H9 (cell line): Measurements from ENCODE around the gene CHPF2. TPM values are rescaled to one million over a fixed set of nuclear protein-coding genes. Genes with fewer than 3 reads are reported as not detected.
A peak's percentile ranks its signal among the peaks of the same experiment; 100 is the strongest.

ENCODE experiments used
- DNase-seq: peaks from one replicate; pipeline ENCODE4 v3.0.0-alpha.2; 2017
- H2AFZ ChIP-seq: one replicate; pipeline ENCODE4 v1.6.1; 2013; ENCODE audit warnings: mild to moderate bottlenecking, low read length, control low read depth, moderate library complexity
- H2AK5ac ChIP-seq: 2 replicates; pipeline ENCODE4 v1.6.1; 2013; ENCODE audit warnings: low read length, control low read depth, mixed read lengths; ENCODE audit not compliant: insufficient read length
- H2BK120ac ChIP-seq: one replicate; pipeline ENCODE4 v1.6.1; 2013; ENCODE audit warnings: low read depth, mild to moderate bottlenecking, low read length, control low read depth, inconsistent platforms; ENCODE audit not compliant: poor library complexity, severe bottlenecking
- H2BK12ac ChIP-seq: 2 replicates; pipeline ENCODE4 v1.6.1; 2013; ENCODE audit warnings: low read length, control low read depth, mixed read lengths, low read depth; ENCODE audit not compliant: insufficient read length
- H2BK15ac ChIP-seq: 2 replicates; pipeline ENCODE4 v1.6.1; 2013; ENCODE audit warnings: low read depth, low read length, control low read depth
- H2BK20ac ChIP-seq: one replicate; pipeline ENCODE4 v1.6.1; 2013; ENCODE audit warnings: low read depth, mild to moderate bottlenecking, low read length, control low read depth, inconsistent platforms; ENCODE audit not compliant: poor library complexity, severe bottlenecking
- H2BK5ac ChIP-seq: 2 replicates; pipeline ENCODE4 v1.6.1; 2013; ENCODE audit warnings: low read length, control low read depth, mixed read lengths; ENCODE audit not compliant: insufficient read length
- H3K14ac ChIP-seq: 2 replicates; pipeline ENCODE4 v1.6.1; 2013; ENCODE audit warnings: low read length, control low read depth; ENCODE audit not compliant: insufficient read depth
- H3K18ac ChIP-seq: 2 replicates; pipeline ENCODE4 v1.6.1; 2013; ENCODE audit warnings: low read depth, mild to moderate bottlenecking, mixed read lengths, low read length, control low read depth; ENCODE audit not compliant: insufficient read length
- H3K23ac ChIP-seq: 2 replicates; pipeline ENCODE4 v1.6.1; 2013; ENCODE audit warnings: low read length, control low read depth, mixed read lengths, low read depth; ENCODE audit not compliant: insufficient read length
- H3K23me2 ChIP-seq: 2 replicates; pipeline ENCODE4 v1.6.1; 2013; ENCODE audit warnings: low read depth, mild to moderate bottlenecking, mixed read lengths, low read length, control low read depth; ENCODE audit not compliant: insufficient read length, poor library complexity, severe bottlenecking
- H3K27ac ChIP-seq: 2 replicates; pipeline ENCODE4 v1.5.1; 2013; ENCODE audit warnings: low read length, control low read depth, mixed read lengths, low read depth; ENCODE audit not compliant: insufficient read length
- H3K27me3 ChIP-seq: 2 replicates; pipeline ENCODE4 v1.6.1; 2013; ENCODE audit warnings: low read length, control low read depth, inconsistent platforms; ENCODE audit not compliant: insufficient read depth
- H3K4ac ChIP-seq: 2 replicates; pipeline ENCODE4 v1.6.1; 2013; ENCODE audit warnings: low read depth, mild to moderate bottlenecking, control low read depth, inconsistent platforms, low read length, moderate library complexity
- H3K4me1 ChIP-seq: 2 replicates; pipeline ENCODE4 v1.6.1; 2013; ENCODE audit warnings: low read length, control low read depth, inconsistent platforms; ENCODE audit not compliant: insufficient read depth
- H3K4me2 ChIP-seq: 2 replicates; pipeline ENCODE4 v1.6.1; 2013; ENCODE audit warnings: low read length, control low read depth, mixed read lengths; ENCODE audit not compliant: insufficient read length, insufficient read depth
- H3K56ac ChIP-seq: 2 replicates; pipeline ENCODE4 v1.6.1; 2013; ENCODE audit warnings: low read depth, mild to moderate bottlenecking, mixed read lengths, low read length, control low read depth; ENCODE audit not compliant: insufficient read length
- H3K79me1 ChIP-seq: 2 replicates; pipeline ENCODE4 v1.6.1; 2013; ENCODE audit warnings: low read depth, mild to moderate bottlenecking, moderate library complexity, low read length, control low read depth, inconsistent platforms; ENCODE audit not compliant: insufficient read depth, poor library complexity, severe bottlenecking
- H3K79me2 ChIP-seq: 2 replicates; pipeline ENCODE4 v1.6.1; 2013; ENCODE audit warnings: low read length, control low read depth, inconsistent platforms; ENCODE audit not compliant: insufficient read depth
- H3K9ac ChIP-seq: 2 replicates; pipeline ENCODE4 v1.6.1; 2013; ENCODE audit warnings: low read length, control low read depth, mixed read lengths; ENCODE audit not compliant: insufficient read length; ENCODE audit errors: extremely low read depth
- H3K9me3 ChIP-seq: one replicate; pipeline ENCODE4 v1.6.1; 2013; ENCODE audit warnings: low read depth, low read length, inconsistent platforms; ENCODE audit not compliant: control insufficient read depth
- H3T11ph ChIP-seq: one replicate; pipeline ENCODE4 v1.6.1; 2013; ENCODE audit warnings: mild to moderate bottlenecking, low read length, control low read depth, inconsistent platforms
- H4K20me1 ChIP-seq: one replicate; pipeline ENCODE4 v1.6.1; 2013; ENCODE audit not compliant: control insufficient read depth, insufficient read length, insufficient read depth
- H4K5ac ChIP-seq: 2 replicates; pipeline ENCODE4 v1.6.1; 2013; ENCODE audit warnings: low read depth, mild to moderate bottlenecking, mixed read lengths, low read length, control low read depth; ENCODE audit not compliant: insufficient read length
- H4K8ac ChIP-seq: replicated peaks from 2 replicates; pipeline ENCODE4 v1.6.1; 2013; ENCODE audit warnings: low read length, control low read depth, mixed read lengths, low read depth; ENCODE audit not compliant: insufficient read length
- H4K91ac ChIP-seq: 2 replicates; pipeline ENCODE4 v1.6.1; 2013; ENCODE audit warnings: low read depth, mild to moderate bottlenecking, moderate library complexity, mixed read lengths, low read length, control low read depth; ENCODE audit not compliant: insufficient read length
- H3K27ac Mint-ChIP-seq, 3 experiments: 2 replicates in 2 of 3; 3 replicates in 1 of 3; pipeline ENCODE4 v1.8.0; 2020 to 2021; ENCODE audit warnings: mixed read lengths in 3 of 3, mild to moderate bottlenecking in 1 of 3, moderate library complexity in 1 of 3
- H3K27me3 Mint-ChIP-seq: 2 replicates; pipeline ENCODE4 v1.8.0; 2021; ENCODE audit warnings: low read depth, mild to moderate bottlenecking, moderate library complexity, mixed read lengths
- H3K36me3 Mint-ChIP-seq, 3 experiments: 2 replicates in 2 of 3; 3 replicates in 1 of 3; pipeline ENCODE4 v1.8.0; 2020 to 2021; ENCODE audit warnings: low read depth in 3 of 3, mixed read lengths in 3 of 3; ENCODE audit not compliant: insufficient read depth in 1 of 3
- H3K4me1 Mint-ChIP-seq, 2 experiments: 2 replicates each; pipeline ENCODE4 v1.8.0; 2020; ENCODE audit warnings: mixed read lengths in 2 of 2
- H3K4me3 Mint-ChIP-seq, 2 experiments: 2 replicates in 1 of 2; 3 replicates in 1 of 2; pipeline ENCODE4 v1.8.0; 2020 to 2021; ENCODE audit warnings: mild to moderate bottlenecking in 2 of 2, mixed read lengths in 2 of 2, moderate library complexity in 1 of 2
- H3K9me3 Mint-ChIP-seq, 2 experiments: 2 replicates in 1 of 2; 3 replicates in 1 of 2; pipeline ENCODE4 v1.8.0; 2020; ENCODE audit warnings: mild to moderate bottlenecking in 2 of 2, mixed read lengths in 2 of 2, moderate library complexity in 1 of 2
- WGBS: extraction: QIAGEN DNeasy Blood & Tissue Kit; methylation state at CpG from one replicate; pipeline ENCODE4 v1.1.7; 2013; ENCODE audit warnings: missing lambda C conversion rate, low lambda C conversion rate, mixed read lengths; ENCODE audit not compliant: insufficient read length; ENCODE audit errors: extremely low coverage; 5-methylcytosine and 5-hydroxymethylcytosine counted together
- total RNA-seq: library from RNA; stranded (reverse); gene quantifications from 2 replicates; pipeline ENCODE4 v1.2.1, GENCODE V29; 2021
- TF ChIP-seq, protein P1 (sequence below): fragments of 200-600 bp; sonication (generic); conservative IDR thresholded peaks from 3 replicates; pipeline ENCODE4 v1.8.0; 2021; ENCODE audit warnings: antibody characterized with exemption, mild to moderate bottlenecking

CHPF2 gene
- total RNA-seq, 1 experiment from 2014 or later, result 25.7 TPM

DNA sequence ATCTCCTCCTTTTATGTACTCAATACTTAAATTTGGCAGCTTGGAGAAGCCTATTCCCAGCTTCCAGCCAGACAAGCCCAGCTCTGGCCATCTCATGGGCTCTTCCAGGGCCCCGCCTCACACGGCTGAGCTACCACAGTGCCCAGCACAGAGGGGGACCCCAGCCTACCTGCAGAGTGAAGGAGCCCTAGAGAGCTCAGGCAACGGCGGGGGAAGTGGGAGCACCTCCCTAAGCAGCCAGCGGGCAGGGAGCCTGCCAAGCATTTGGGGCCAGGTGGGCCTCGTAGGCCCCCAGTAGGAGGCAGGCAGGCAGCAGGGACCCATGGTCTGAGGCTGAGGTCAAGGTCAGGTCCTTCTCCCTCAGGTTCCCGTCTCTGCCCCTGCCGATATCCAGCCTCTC lies 45.3 kb downstream of the CHPF2 start:
- TF ChIP-seq, protein P1, sequence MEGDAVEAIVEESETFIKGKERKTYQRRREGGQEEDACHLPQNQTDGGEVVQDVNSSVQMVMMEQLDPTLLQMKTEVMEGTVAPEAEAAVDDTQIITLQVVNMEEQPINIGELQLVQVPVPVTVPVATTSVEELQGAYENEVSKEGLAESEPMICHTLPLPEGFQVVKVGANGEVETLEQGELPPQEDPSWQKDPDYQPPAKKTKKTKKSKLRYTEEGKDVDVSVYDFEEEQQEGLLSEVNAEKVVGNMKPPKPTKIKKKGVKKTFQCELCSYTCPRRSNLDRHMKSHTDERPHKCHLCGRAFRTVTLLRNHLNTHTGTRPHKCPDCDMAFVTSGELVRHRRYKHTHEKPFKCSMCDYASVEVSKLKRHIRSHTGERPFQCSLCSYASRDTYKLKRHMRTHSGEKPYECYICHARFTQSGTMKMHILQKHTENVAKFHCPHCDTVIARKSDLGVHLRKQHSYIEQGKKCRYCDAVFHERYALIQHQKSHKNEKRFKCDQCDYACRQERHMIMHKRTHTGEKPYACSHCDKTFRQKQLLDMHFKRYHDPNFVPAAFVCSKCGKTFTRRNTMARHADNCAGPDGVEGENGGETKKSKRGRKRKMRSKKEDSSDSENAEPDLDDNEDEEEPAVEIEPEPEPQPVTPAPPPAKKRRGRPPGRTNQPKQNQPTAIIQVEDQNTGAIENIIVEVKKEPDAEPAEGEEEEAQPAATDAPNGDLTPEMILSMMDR, result no peak
- Histone ChIP-seq H3K27me3 (no peaks in the 10 kb centered on the region; the same call in 1 of the 2 replicates), H3K14ac (no peak overlapping the region), H3K23ac (no peak overlapping the region), H2AK5ac (no peak overlapping the region), H4K20me1 (no peaks in the 10 kb centered on the region), H3K23me2 (no peaks in the 10 kb centered on the region), H2BK120ac (no peak overlapping the region), H2AFZ (no peak overlapping the region), H4K5ac (no peak overlapping the region), H4K91ac (no peak overlapping the region), H3K9ac (no peak overlapping the region), H3K4me2 (no peak overlapping the region), H3K56ac (no peak overlapping the region), H3K79me2 (no peaks in the 10 kb centered on the region), H4K8ac (no peak overlapping the region), H3T11ph (no peak overlapping the region), H3K27ac (no peak overlapping the region), H2BK20ac (no peak overlapping the region), H2BK15ac (no peak overlapping the region), H3K18ac (no peak overlapping the region), H3K4ac (no peak overlapping the region), H3K9me3 (no peaks in the 10 kb centered on the region), H3K4me1 (no peaks in the 10 kb centered on the region), H3K79me1 (no peaks in the 10 kb centered on the region), H2BK5ac (no peak overlapping the region), H2BK12ac (no peak overlapping the region)
- WGBS, result no CpG with 5 or more reads among the region's 8 CpGs
- Mint-ChIP-seq H3K4me3 (peak overlapping the region; percentile 39 to 75; a peak in 4 of 5 replicates), H3K36me3 (no peaks in the 10 kb centered on the region; a peak in 1 of 7 replicates), H3K9me3 (no peaks in the 10 kb centered on the region; a peak in 1 of 5 replicates), H3K27ac (no peak overlapping the region), H3K4me1 (peaks cover 14 to 29% of the 10 kb centered on the region in 2 experiments), H3K27me3 (peaks cover 74% of the 10 kb centered on the region)
- no peak for DNase-seq
